OCI-LY1 (cell line): ENCODE data around the gene HECTD3.
A peak's percentile ranks its signal among the peaks of the same experiment; 100 is the strongest.

Source experiments
- H2AFZ ChIP-seq: fragments of 200-600 bp; sonication (generic), shearing (Covaris generic); 2 replicates; pipeline ENCODE4 v1.6.0; 2014; ENCODE audit warnings: antibody characterized with exemption, mild to moderate bottlenecking, low read length
- H3F3A ChIP-seq: fragments of 200-600 bp; sonication (generic), shearing (Covaris generic); 2 replicates; pipeline ENCODE4 v1.6.0; 2014; ENCODE audit warnings: mild to moderate bottlenecking, antibody characterized with exemption, low read length, moderate library complexity; ENCODE audit not compliant: insufficient read depth
- H3K27ac ChIP-seq: fragments of 200-600 bp; sonication (generic); 2 replicates; pipeline ENCODE4 v1.5.1; 2014; ENCODE audit warnings: low read length, mixed run types, mild to moderate bottlenecking, low read depth; ENCODE audit not compliant: poor library complexity, severe bottlenecking
- H3K27me3 ChIP-seq: fragments of 200-600 bp; sonication (generic); 2 replicates; pipeline ENCODE4 v1.6.0; 2014; ENCODE audit warnings: antibody characterized with exemption, mild to moderate bottlenecking, low read length, moderate library complexity; ENCODE audit not compliant: insufficient read depth
- H3K36me3 ChIP-seq: fragments of 200-600 bp; sonication (generic); 2 replicates; pipeline ENCODE4 v1.6.1; 2014; ENCODE audit warnings: mild to moderate bottlenecking, antibody characterized with exemption, low read length, moderate library complexity, mixed read lengths; ENCODE audit not compliant: insufficient read depth
- H3K4me1 ChIP-seq: fragments of 200-600 bp; sonication (generic); 2 replicates; pipeline ENCODE4 v1.5.1; 2014; ENCODE audit warnings: mild to moderate bottlenecking, low read length, moderate library complexity; ENCODE audit not compliant: insufficient read depth, severe bottlenecking
- H3K4me2 ChIP-seq: fragments of 200-600 bp; sonication (generic), shearing (Covaris generic); 2 replicates; pipeline ENCODE4 v1.6.1; 2014; ENCODE audit warnings: low read length
- H3K4me3 ChIP-seq: fragments of 200-600 bp; sonication (generic); 2 replicates; pipeline ENCODE4 v1.5.1; 2014; ENCODE audit warnings: low read length, low read depth, mild to moderate bottlenecking, mixed read lengths; ENCODE audit not compliant: poor library complexity, severe bottlenecking
- H3K79me2 ChIP-seq: fragments of 200-600 bp; shearing (Covaris generic); 2 replicates; pipeline ENCODE4 v1.6.1; 2016; ENCODE audit warnings: mixed run types, low read length, mixed read lengths; ENCODE audit not compliant: insufficient read depth
- H3K9ac ChIP-seq: fragments of 200-600 bp; sonication (generic), shearing (Covaris generic); 2 replicates; pipeline ENCODE4 v1.6.1; 2014; ENCODE audit warnings: mild to moderate bottlenecking, low read length, mixed read lengths
- H3K9me2 ChIP-seq: fragments of 200-600 bp; sonication (generic), shearing (Covaris generic); 2 replicates; pipeline ENCODE4 v1.6.1; 2014; ENCODE audit warnings: low read depth, mild to moderate bottlenecking, low read length, mixed read lengths
- H3K9me3 ChIP-seq: fragments of 200-600 bp; shearing (Covaris generic); 2 replicates; pipeline ENCODE4 v1.6.1; 2014; ENCODE audit warnings: low read length, mixed read lengths
- H4K20me1 ChIP-seq: fragments of 200-600 bp; sonication (generic), shearing (Covaris generic); 2 replicates; pipeline ENCODE4 v1.6.0; 2016; ENCODE audit warnings: mild to moderate bottlenecking, low read length; ENCODE audit not compliant: insufficient read depth
- EZH2 ChIP-seq: fragments of 200-600 bp; sonication (generic), shearing (Covaris generic); IDR thresholded peaks from 2 replicates; pipeline ENCODE4 v1.8.0; 2017; ENCODE audit warnings: borderline replicate concordance, mixed run types, mild to moderate bottlenecking, antibody characterized with exemption, low read length, moderate library complexity, mixed read lengths
- TF ChIP-seq, protein P1 (sequence below): fragments of 200-600 bp; sonication (generic), shearing (Covaris generic); IDR thresholded peaks from 2 replicates; pipeline ENCODE4 v1.5.1; 2017; ENCODE audit warnings: mild to moderate bottlenecking, antibody characterized with exemption, low read length, moderate library complexity, mixed read lengths

Gene HECTD3

DNA sequence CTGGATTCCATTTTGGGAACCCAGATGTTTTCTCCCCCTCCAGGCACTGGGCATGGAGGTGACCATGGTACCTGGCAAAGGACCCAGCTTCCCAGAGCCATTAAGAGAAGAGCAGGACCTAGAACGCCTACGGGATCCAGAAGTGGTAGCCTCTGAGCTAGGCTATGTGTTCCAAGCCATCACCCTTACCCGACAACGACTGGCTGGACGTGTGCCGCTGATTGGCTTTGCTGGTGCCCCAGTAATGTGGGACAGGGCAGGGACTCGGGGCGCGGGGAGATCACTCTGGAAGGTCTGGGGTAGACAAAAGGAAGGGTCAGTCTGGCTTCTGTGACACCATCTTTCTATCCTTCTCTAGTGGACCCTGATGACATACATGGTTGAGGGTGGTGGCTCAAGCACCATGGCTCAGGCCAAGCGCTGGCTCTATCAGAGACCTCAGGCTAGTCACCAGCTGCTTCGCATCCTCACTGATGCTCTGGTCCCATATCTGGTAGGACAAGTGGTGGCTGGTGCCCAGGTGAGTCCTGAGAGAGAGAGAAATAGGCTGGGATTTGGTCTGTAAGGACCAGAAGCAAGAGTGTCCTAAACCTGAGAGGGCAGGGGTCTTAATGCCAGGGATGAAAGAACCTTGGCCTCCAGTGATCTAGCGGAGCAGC lies 2.6 kb upstream of the HECTD3 start:
- no peak overlapping the region for H3K9ac ChIP-seq
- no peak overlapping the region for H2AFZ ChIP-seq
- H3K36me3 ChIP-seq: peaks cover 9% of the 10 kb centered on the region; the same call in 1 of the 2 replicates
- H3K27ac ChIP-seq: no peak overlapping the region
- H3K9me3 ChIP-seq: no peaks in the 10 kb centered on the region
- no peaks in the 10 kb centered on the region for H4K20me1 ChIP-seq
- peaks cover 31% of the 10 kb centered on the region for H3K4me1 ChIP-seq
- H3F3A ChIP-seq: no peaks in the 10 kb centered on the region
- H3K27me3 ChIP-seq: no peaks in the 10 kb centered on the region
- TF ChIP-seq EZH2: no peak
- TF ChIP-seq, protein P1, sequence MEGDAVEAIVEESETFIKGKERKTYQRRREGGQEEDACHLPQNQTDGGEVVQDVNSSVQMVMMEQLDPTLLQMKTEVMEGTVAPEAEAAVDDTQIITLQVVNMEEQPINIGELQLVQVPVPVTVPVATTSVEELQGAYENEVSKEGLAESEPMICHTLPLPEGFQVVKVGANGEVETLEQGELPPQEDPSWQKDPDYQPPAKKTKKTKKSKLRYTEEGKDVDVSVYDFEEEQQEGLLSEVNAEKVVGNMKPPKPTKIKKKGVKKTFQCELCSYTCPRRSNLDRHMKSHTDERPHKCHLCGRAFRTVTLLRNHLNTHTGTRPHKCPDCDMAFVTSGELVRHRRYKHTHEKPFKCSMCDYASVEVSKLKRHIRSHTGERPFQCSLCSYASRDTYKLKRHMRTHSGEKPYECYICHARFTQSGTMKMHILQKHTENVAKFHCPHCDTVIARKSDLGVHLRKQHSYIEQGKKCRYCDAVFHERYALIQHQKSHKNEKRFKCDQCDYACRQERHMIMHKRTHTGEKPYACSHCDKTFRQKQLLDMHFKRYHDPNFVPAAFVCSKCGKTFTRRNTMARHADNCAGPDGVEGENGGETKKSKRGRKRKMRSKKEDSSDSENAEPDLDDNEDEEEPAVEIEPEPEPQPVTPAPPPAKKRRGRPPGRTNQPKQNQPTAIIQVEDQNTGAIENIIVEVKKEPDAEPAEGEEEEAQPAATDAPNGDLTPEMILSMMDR: no peak
- no peaks in the 10 kb centered on the region for H3K9me2 ChIP-seq
- no peaks in the 10 kb centered on the region for H3K79me2 ChIP-seq
- no peak overlapping the region for H3K4me3 ChIP-seq
- no peak overlapping the region; the same call in 1 of the 2 replicates for H3K4me2 ChIP-seq

DNA sequence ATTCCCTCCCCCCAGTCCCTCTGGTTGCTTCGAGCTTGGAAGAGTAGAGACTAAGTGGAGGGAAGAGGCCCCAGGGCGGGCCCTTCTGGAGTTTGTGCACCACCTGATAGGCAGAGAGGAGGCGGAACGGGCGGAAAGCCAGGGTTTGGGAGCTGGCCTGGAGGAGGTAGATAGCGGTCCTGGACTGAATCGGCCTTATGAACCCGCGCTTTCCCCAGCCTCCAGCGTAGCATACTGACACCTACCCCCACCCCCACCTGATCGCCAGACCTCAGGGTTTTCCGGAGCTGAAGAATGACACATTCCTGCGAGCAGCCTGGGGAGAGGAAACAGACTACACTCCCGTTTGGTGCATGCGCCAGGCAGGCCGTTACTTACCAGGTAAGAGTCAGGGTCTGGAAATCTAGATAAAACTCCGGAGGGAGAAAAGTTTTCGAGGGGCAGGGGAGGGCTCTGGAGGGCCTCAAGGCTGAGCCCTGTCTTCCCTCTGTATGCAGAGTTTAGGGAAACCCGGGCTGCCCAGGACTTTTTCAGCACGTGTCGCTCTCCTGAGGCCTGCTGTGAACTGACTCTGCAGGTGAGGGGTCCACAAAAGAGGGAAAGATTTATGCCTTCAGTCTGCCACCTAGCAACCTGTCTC lies 1.6 kb upstream of the HECTD3 start:
- Histone ChIP-seq H3K79me2 (no peaks in the 10 kb centered on the region), H3K4me3 (peak overlapping the region; percentile 94), H3K9me2 (no peaks in the 10 kb centered on the region), H3K36me3 (peaks cover 16% of the 10 kb centered on the region; the same call in 1 of the 2 replicates), H3K4me2 (peak overlapping the region; percentile 98), H4K20me1 (no peaks in the 10 kb centered on the region), H3K9me3 (no peaks in the 10 kb centered on the region), H3K27ac (no peak overlapping the region), H3F3A (no peaks in the 10 kb centered on the region), H2AFZ (0 out of 2 replicates have a peak overlapping the region, but pooled peaks have one; percentile 35), H3K9ac (peak overlapping the region; percentile 89), H3K27me3 (no peaks in the 10 kb centered on the region), H3K4me1 (peaks cover 27% of the 10 kb centered on the region)
- no peak for TF ChIP-seq EZH2
- TF ChIP-seq, protein P1: no peak

DNA sequence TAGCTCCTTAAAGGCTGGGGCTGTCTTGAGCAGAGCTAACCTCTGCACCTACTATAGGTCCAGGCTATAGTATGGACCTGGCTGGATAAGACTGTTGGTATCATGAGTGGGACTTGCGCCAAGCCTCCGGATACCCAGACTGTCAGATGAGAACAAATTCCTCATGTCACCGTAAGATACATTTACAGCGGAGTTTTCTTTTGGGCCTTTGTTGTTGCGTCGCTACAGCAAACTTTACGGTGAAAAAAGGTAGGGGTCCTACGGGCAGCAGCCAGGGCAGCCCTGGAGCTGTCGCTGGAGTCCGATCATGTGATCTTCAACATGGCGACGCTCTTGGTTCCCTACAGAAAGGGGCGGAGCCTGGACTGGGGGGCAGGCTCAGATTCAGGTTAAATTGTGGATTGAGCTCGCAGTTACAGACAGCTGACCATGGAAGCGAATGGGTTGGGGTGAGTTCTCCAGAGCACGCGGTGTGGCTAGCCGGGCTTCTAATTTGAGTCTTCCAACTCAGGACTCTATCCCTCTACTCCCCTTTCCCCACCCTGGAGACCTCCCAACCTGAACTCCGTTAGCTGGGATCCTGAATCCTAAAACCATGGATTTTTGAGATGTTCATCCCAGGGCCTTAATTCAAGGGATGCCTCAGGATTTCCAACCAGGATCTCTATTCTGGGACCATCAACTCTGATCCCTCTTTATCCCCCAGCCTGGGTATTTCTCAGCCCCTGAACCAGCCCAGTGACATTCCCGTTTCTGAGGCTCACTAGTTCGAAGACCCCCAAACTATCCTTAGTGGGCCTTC lies 914 bp upstream of the HECTD3 start, which contains the start of gene UROD:
Gene UROD, plus strand, starts transcription at position 418 of the 802 bp plus-strand sequence. Its CDS starts 12 bp downstream, at position 430.
- Histone ChIP-seq H3K9me2 (no peaks in the 10 kb centered on the region), H3K4me1 (peaks cover 27% of the 10 kb centered on the region), H3K79me2 (no peaks in the 10 kb centered on the region), H3F3A (no peaks in the 10 kb centered on the region), H3K9me3 (no peaks in the 10 kb centered on the region), H4K20me1 (no peaks in the 10 kb centered on the region), H3K4me3 (peak within 1 kb of the TSS; percentile 94), H3K27ac (peak within 1 kb of the TSS; percentile 61), H2AFZ (peak within 1 kb of the TSS; percentile 98), H3K9ac (peak within 1 kb of the TSS; percentile 89), H3K4me2 (peak within 1 kb of the TSS; percentile 98), H3K27me3 (no peaks in the 10 kb centered on the region), H3K36me3 (peaks cover 17% of the 10 kb centered on the region; the same call in 1 of the 2 replicates)
- TF ChIP-seq, protein P1: no peak
- TF ChIP-seq EZH2: no peak
